Karpas-422 (cell line): Measurements from ENCODE around the gene CPSF4L. TPM values are rescaled to one million over a fixed set of nuclear protein-coding genes. Genes with fewer than 3 reads are reported as not detected.

Experiments
- DNase-seq: peaks from one replicate; pipeline ENCODE4 v3.0.0-alpha.2; 2015
- H2AFZ ChIP-seq: fragments of 200-600 bp; sonication (generic); 2 replicates; pipeline ENCODE4 v1.6.1; 2014; ENCODE audit warnings: antibody characterized with exemption, low read length, mixed read lengths
- H3K27ac ChIP-seq: fragments of 200-600 bp; sonication (generic); 2 replicates; pipeline ENCODE4 v1.5.1; 2014; ENCODE audit warnings: mild to moderate bottlenecking, low read length, moderate library complexity
- H3K27me3 ChIP-seq: fragments of 200-600 bp; sonication (generic); 2 replicates; pipeline ENCODE4 v1.6.1; 2014; ENCODE audit warnings: low read length, mixed read lengths
- H3K36me3 ChIP-seq: fragments of 200-600 bp; sonication (generic); 2 replicates; pipeline ENCODE4 v1.6.1; 2014; ENCODE audit warnings: low read length, mixed read lengths; ENCODE audit not compliant: insufficient read depth
- H3K4me1 ChIP-seq: fragments of 200-600 bp; sonication (generic); 2 replicates; pipeline ENCODE4 v1.6.1; 2014; ENCODE audit warnings: mild to moderate bottlenecking, low read length, mixed read lengths
- H3K4me2 ChIP-seq: fragments of 200-600 bp; sonication (generic); 2 replicates; pipeline ENCODE4 v1.6.1; 2014; ENCODE audit warnings: low read length, low read depth, mild to moderate bottlenecking; ENCODE audit not compliant: poor library complexity, severe bottlenecking
- H3K4me3 ChIP-seq: fragments of 200-600 bp; sonication (generic); 2 replicates; pipeline ENCODE4 v1.5.1; 2014; ENCODE audit warnings: mild to moderate bottlenecking, antibody characterized with exemption, low read length, mixed read lengths
- H3K79me2 ChIP-seq: fragments of 200-600 bp; sonication (generic); 2 replicates; pipeline ENCODE4 v1.6.1; 2014; ENCODE audit warnings: mild to moderate bottlenecking, low read length, mixed read lengths
- H3K9ac ChIP-seq: fragments of 200-600 bp; sonication (generic); 2 replicates; pipeline ENCODE4 v1.6.0; 2014; ENCODE audit warnings: low read length
- H3K9me2 ChIP-seq: fragments of 200-600 bp; sonication (generic), shearing (Covaris generic); replicated peaks from 2 replicates; pipeline ENCODE4 v1.6.0; 2014; ENCODE audit warnings: mild to moderate bottlenecking, low read length, moderate library complexity; ENCODE audit not compliant: insufficient read depth
- H3K9me3 ChIP-seq: fragments of 300-700, 200-600 bp; sonication (generic); 2 replicates; pipeline ENCODE4 v1.6.1; 2014; ENCODE audit warnings: low read length, mixed read lengths
- H4K20me1 ChIP-seq: fragments of 200-600 bp; sonication (generic); 2 replicates; pipeline ENCODE4 v1.6.1; 2014; ENCODE audit warnings: mild to moderate bottlenecking, antibody characterized with exemption, low read length, low read depth; ENCODE audit not compliant: insufficient read depth
- total RNA-seq: library from RNA; depleted of rRNA; stranded (reverse); fragments of >200 nt; shearing (Covaris generic); gene quantifications from 2 replicates; pipeline ENCODE4 v1.2.3, GENCODE V29; 2014; ENCODE audit warnings: low replicate concordance

CPSF4L gene
- total RNA-seq, 1 experiment from 2014 or later: not detected

GRCh38 chr17:73237714-73238113, 24.0 kb downstream of the CPSF4L start:
- Histone ChIP-seq H3K9me3 (no peaks in the 10 kb centered on the region), H3K36me3 (peaks cover 19% of the 10 kb centered on the region; the same call in 1 of the 2 replicates), H3K4me1 (peaks cover 28% of the 10 kb centered on the region), H3K4me2 (no peak overlapping the region), H3K79me2 (peaks cover 40% of the 10 kb centered on the region), H4K20me1 (no peaks in the 10 kb centered on the region), H3K9ac (no peak overlapping the region), H3K9me2 (no peaks in the 10 kb centered on the region), H3K4me3 (no peak overlapping the region), H2AFZ (no peak overlapping the region), H3K27ac (no peak overlapping the region), H3K27me3 (no peaks in the 10 kb centered on the region)
- no peak for DNase-seq

DNA sequence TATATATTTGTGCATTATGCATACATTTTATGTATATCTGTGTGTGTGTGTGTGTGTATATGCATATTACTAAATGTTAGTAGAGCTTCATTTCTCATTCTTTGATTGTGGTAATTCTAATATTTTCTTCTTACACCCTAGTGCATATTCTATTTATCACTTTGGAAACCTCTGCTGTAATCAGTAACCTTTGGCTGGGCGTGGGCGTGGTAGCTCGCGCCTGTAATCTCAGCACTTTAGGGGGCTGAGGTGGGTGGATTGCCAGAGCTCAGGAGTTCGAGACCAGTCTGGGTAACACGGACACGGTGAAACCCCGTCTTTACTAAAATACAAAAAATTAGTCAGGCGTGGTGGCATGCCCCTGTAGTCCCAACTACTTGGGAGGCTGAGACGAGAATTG, 26.9 kb downstream of the CPSF4L start:
- H3K36me3 ChIP-seq: peaks cover 7% of the 10 kb centered on the region; the same call in 1 of the 2 replicates
- H3K27me3 ChIP-seq: no peaks in the 10 kb centered on the region
- no peaks in the 10 kb centered on the region for H3K9me2 ChIP-seq
- H3K4me1 ChIP-seq: peaks cover 39% of the 10 kb centered on the region
- H3K9me3 ChIP-seq: no peaks in the 10 kb centered on the region
- no peak overlapping the region for H3K27ac ChIP-seq
- H4K20me1 ChIP-seq: peaks cover 9% of the 10 kb centered on the region
- no peak overlapping the region for H3K9ac ChIP-seq
- no peak overlapping the region for H3K4me2 ChIP-seq
- DNase-seq: no peak
- H3K4me3 ChIP-seq: no peak overlapping the region
- H2AFZ ChIP-seq: no peak overlapping the region
- peaks cover 60% of the 10 kb centered on the region for H3K79me2 ChIP-seq

GRCh38 chr17:73232587-73233373, 28.9 kb downstream of the CPSF4L start:
- H3K27ac ChIP-seq: peak overlapping the region; percentile 66

GRCh38 chr17:73231841-73232586, 29.7 kb downstream of the CPSF4L start:
- Histone ChIP-seq H2AFZ (peak overlapping the region; percentile 79), H3K9ac (peak overlapping the region; percentile 96), H3K79me2 (peaks cover 76% of the 10 kb centered on the region), H3K36me3 (peaks cover 8% of the 10 kb centered on the region; the same call in 1 of the 2 replicates), H3K4me2 (peak overlapping the region; percentile 96), H4K20me1 (peaks cover 15% of the 10 kb centered on the region), H3K4me3 (peak overlapping the region; percentile 98), H3K9me2 (no peaks in the 10 kb centered on the region), H3K4me1 (peaks cover 49% of the 10 kb centered on the region), H3K27ac (peak overlapping the region; percentile 75), H3K9me3 (no peaks in the 10 kb centered on the region), H3K27me3 (no peaks in the 10 kb centered on the region)
- DNase-seq: peak; percentile 98

More at GRCh38 chr17:73232587-73233373, 28.9 kb downstream of the CPSF4L start:
- Histone ChIP-seq H4K20me1 (peaks cover 14% of the 10 kb centered on the region), H3K27me3 (no peaks in the 10 kb centered on the region), H3K79me2 (peaks cover 69% of the 10 kb centered on the region), H3K4me3 (peak overlapping the region; percentile 98), H3K9ac (peak overlapping the region; percentile 94), H3K9me2 (no peaks in the 10 kb centered on the region), H3K4me2 (peak overlapping the region; percentile 96), H2AFZ (peak overlapping the region; percentile 79), H3K9me3 (no peaks in the 10 kb centered on the region), H3K4me1 (peaks cover 47% of the 10 kb centered on the region), H3K36me3 (peaks cover 7% of the 10 kb centered on the region; the same call in 1 of the 2 replicates)
- peak; percentile 76 for DNase-seq

DNA sequence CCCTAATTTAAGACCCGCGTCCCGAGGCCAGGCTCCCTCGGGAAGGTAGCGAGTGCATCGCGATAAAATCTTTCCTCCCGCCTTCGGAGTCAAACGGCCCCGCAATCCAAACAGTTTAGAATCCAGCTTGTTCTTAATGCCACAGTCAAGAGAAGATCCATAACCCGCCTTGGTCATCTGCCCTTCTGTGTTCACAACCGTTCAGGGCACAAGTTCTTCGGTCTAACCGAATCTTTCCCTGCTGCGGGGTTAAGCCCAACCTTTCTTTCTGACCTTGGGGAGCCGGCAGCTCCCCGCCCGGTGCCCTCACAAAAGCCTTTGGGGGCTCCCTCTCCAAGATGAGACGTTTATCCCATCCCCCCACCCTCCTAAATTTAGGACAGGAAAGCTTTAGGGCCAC, 30.3 kb downstream of the CPSF4L start:
- Histone ChIP-seq H4K20me1 (peaks cover 15% of the 10 kb centered on the region), H3K4me2 (peak overlapping the region; percentile 96), H3K4me1 (peaks cover 51% of the 10 kb centered on the region), H2AFZ (peak overlapping the region; percentile 22; the same call in 1 of the 2 replicates), H3K36me3 (peaks cover 14% of the 10 kb centered on the region; the same call in 1 of the 2 replicates), H3K9ac (peak overlapping the region; percentile 96), H3K27me3 (no peaks in the 10 kb centered on the region), H3K27ac (peak overlapping the region; percentile 75), H3K4me3 (peak overlapping the region; percentile 98), H3K9me3 (no peaks in the 10 kb centered on the region), H3K79me2 (peaks cover 82% of the 10 kb centered on the region), H3K9me2 (no peaks in the 10 kb centered on the region)
- DNase-seq: peak; percentile 64

DNA sequence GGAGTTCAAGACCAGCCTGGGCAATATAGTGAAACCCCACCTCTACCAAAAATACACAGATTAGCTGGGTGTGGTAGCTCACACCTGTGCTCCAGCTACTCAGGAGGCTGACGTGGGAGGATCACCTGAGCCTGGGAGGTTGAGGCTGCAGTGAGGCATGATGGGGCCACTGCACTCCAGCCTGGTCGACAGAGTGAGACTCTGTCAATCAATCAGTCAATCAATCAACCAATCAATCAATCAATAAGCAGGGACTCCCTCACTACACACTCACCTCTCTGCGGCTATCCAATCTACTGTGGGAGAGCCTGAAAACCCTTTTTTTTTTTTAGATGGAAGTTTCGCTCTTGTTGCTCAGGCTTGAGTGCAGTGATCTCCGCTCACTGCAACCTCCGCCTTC, 31.6 kb downstream of the CPSF4L start:
- Histone ChIP-seq H3K4me2 (peak overlapping the region; percentile 96), H3K9me3 (no peaks in the 10 kb centered on the region), H3K79me2 (peaks cover 84% of the 10 kb centered on the region), H3K36me3 (peaks cover 11% of the 10 kb centered on the region; the same call in 1 of the 2 replicates), H3K9me2 (no peaks in the 10 kb centered on the region), H3K27ac (no peak overlapping the region), H3K4me1 (peaks cover 51% of the 10 kb centered on the region), H3K27me3 (no peaks in the 10 kb centered on the region), H3K9ac (no peak overlapping the region), H2AFZ (no peak overlapping the region), H3K4me3 (peak overlapping the region; percentile 98; the same call in 1 of the 2 replicates), H4K20me1 (peaks cover 15% of the 10 kb centered on the region)
- no peak for DNase-seq

DNA sequence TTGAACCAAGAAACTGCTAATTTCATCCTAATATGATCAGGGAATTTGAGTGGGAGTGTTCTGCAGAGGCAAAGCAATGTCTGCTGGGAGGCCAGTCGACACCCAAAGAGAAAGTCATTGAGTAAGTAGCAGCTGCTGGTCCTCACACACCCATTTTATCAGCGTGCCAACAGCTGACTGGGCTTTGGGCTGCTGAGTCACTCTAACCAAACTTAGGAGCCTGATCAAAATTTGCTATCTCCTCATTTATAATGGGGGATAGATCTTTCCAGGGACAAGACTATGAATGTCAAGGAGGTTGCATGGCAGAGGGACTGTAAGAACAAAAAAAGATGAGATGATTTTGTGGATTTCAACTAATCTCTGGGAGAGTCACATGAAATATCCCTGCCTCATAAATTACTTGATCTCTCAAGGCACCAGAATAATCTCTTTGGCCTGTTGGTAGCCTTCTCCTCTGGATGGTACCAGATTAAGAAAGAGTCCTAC, 32.9 kb downstream of the CPSF4L start:
- Histone ChIP-seq H3K4me2 (peak overlapping the region; percentile 43), H3K9ac (peak overlapping the region; percentile 11; the same call in 1 of the 2 replicates), H3K4me1 (peaks cover 48% of the 10 kb centered on the region), H3K79me2 (peaks cover 90% of the 10 kb centered on the region), H2AFZ (no peak overlapping the region), H3K27ac (peak overlapping the region; percentile 31), H3K9me2 (no peaks in the 10 kb centered on the region), H3K27me3 (no peaks in the 10 kb centered on the region), H3K36me3 (peaks cover 11% of the 10 kb centered on the region; the same call in 1 of the 2 replicates), H3K9me3 (no peaks in the 10 kb centered on the region), H3K4me3 (no peak overlapping the region), H4K20me1 (peaks cover 15% of the 10 kb centered on the region)
- DNase-seq: peak; percentile 65

- DNase-seq: no peak
- peaks cover 11% of the 10 kb centered on the region; the same call in 1 of the 2 replicates for H3K36me3 ChIP-seq
- no peaks in the 10 kb centered on the region for H3K9me2 ChIP-seq
- H3K9me3 ChIP-seq: no peaks in the 10 kb centered on the region
- peak overlapping the region; percentile 11; the same call in 1 of the 2 replicates for H3K9ac ChIP-seq
- H3K27ac ChIP-seq: peak overlapping the region; percentile 31
- no peak overlapping the region for H3K4me3 ChIP-seq
- no peak overlapping the region for H2AFZ ChIP-seq
- peaks cover 40% of the 10 kb centered on the region for H3K4me1 ChIP-seq
- peaks cover 90% of the 10 kb centered on the region for H3K79me2 ChIP-seq
- H4K20me1 ChIP-seq: peaks cover 15% of the 10 kb centered on the region
- H3K27me3 ChIP-seq: no peaks in the 10 kb centered on the region
- peak overlapping the region; percentile 43 for H3K4me2 ChIP-seq
Measured at GRCh38 chr17:73227944-73228343, 33.7 kb downstream of the CPSF4L start.
